Small intestine (tissue), 7 donors: ENCODE measurements around the gene ABO. TPM values are rescaled to one million over a fixed set of nuclear protein-coding genes. Genes with fewer than 3 reads are reported as not detected.
A peak's percentile ranks its signal among the peaks of the same experiment; 100 is the strongest.
"Not testable (repeated sequence)": the region's sequence is repeated elsewhere in the genome, so short reads cannot be mapped to it uniquely, and the experiment has no call there.

Source experiments
- DNase-seq, 2 donors: peaks; one replicate each; pipeline versions ENCODE4 v3.0.0 to v3.0.0-alpha.2; 2013
- FAIRE-seq: peaks from 2 replicates; lab custom pipeline; 2012; peaks lifted over from hg19 to GRCh38; lab: Jason Lieb, UNC
- H3K27ac ChIP-seq, 3 donors: one replicate each; pipeline ENCODE4 v1.5.1; 2013; ENCODE audit warnings: low read length in 2 of 3, mild to moderate bottlenecking in 2 of 3, control low read depth in 1 of 3, inconsistent platforms in 1 of 3, low read depth in 1 of 3, moderate library complexity in 1 of 3
- H3K27me3 ChIP-seq, 3 donors: one replicate each; pipeline ENCODE4 v1.6.1; 2013; ENCODE audit warnings: low read length in 3 of 3, inconsistent platforms in 1 of 3; ENCODE audit not compliant: control insufficient read depth in 3 of 3, insufficient read depth in 3 of 3
- H3K36me3 ChIP-seq, 3 donors: one replicate each; pipeline ENCODE4 v1.6.1; 2013; ENCODE audit warnings: low read length in 3 of 3, inconsistent platforms in 1 of 3, low read depth in 1 of 3, mild to moderate bottlenecking in 1 of 3, moderate library complexity in 1 of 3; ENCODE audit not compliant: control insufficient read depth in 3 of 3, insufficient read depth in 2 of 3
- H3K4me1 ChIP-seq, 3 donors: one replicate each; pipeline ENCODE4 v1.6.1; 2013; ENCODE audit warnings: low read length in 2 of 3, inconsistent platforms in 1 of 3, low read depth in 1 of 3, mild to moderate bottlenecking in 1 of 3, moderate library complexity in 1 of 3; ENCODE audit not compliant: control insufficient read depth in 3 of 3, insufficient read depth in 2 of 3
- H3K4me3 ChIP-seq, 3 donors: one replicate each; pipeline ENCODE4 v1.5.1; 2013; ENCODE audit warnings: low read length in 3 of 3, control low read depth in 1 of 3, inconsistent platforms in 1 of 3, low read depth in 1 of 3, mild to moderate bottlenecking in 1 of 3, moderate library complexity in 1 of 3
- H3K9me3 ChIP-seq, 2 donors: one replicate each; pipeline ENCODE4 v1.6.1; 2013; ENCODE audit warnings: low read depth in 1 of 2, low read length in 1 of 2; ENCODE audit not compliant: control insufficient read depth in 2 of 2, insufficient read depth in 1 of 2
- WGBS, 3 donors: extraction: QIAGEN DNeasy Blood & Tissue Kit; methylation state at CpG; one replicate each; pipeline ENCODE4 v1.1.7; 2013; 5-methylcytosine and 5-hydroxymethylcytosine counted together
- polyA plus RNA-seq, 4 donors: library from polyadenylated mRNA; stranded (reverse) in 3 of 4; unstranded in 1 of 4; fragments of 200-250 nt in 3 of 4; fragments of 120-200 nt in 1 of 4; gene quantifications; one replicate each; pipeline versions ENCODE4 v1.2.1 to v1.2.3, GENCODE V29; 2013
- donor health status: healthy with polysubstance abuse.
- donor health status: control.
- donor health status: control.
- donor health status: Bipolar disorder and iron deficiency.
- donor health status: healthy.

Gene ABO
- polyA plus RNA-seq, 4 donors = 9.5 to 46.4 (median 31.9) TPM

DNA sequence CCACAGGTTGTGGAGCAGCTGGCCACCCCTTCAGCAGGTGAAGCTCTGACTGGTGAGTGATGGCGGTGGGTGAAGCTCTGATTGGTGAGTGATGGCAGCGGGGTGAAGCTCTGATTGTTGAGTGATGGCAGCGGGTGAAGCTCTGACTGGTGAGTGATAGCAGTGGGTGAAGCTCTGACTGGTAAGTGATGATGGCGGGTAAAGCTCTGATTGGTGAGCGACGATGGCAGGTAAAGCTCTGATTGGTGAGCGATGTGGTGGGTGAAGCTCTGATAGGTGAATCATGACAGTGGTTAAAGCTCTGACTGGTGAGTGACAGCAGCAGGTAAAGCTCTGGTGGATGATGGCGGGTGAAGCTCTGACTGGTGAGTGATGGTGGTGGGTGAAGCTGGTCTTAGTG is 9.4 kb upstream of the ABO start:
- DNase-seq = no peak
- 89 to 97% (median 95%) methylated on average over 8 of the region's 8 CpGs for WGBS, 3 donors
- Histone ChIP-seq H3K27ac (no peak overlapping the region), H3K36me3 (no peaks in the 10 kb centered on the region), H3K27me3 (no peaks in the 10 kb centered on the region), H3K4me3 (no peak overlapping the region), H3K4me1 (peaks cover 5 to 11% (median 8%) of the 10 kb centered on the region in 3 donors), H3K9me3 (peaks cover 0 to 3% of the 10 kb centered on the region in 2 donors)
- no peak for FAIRE-seq

DNA sequence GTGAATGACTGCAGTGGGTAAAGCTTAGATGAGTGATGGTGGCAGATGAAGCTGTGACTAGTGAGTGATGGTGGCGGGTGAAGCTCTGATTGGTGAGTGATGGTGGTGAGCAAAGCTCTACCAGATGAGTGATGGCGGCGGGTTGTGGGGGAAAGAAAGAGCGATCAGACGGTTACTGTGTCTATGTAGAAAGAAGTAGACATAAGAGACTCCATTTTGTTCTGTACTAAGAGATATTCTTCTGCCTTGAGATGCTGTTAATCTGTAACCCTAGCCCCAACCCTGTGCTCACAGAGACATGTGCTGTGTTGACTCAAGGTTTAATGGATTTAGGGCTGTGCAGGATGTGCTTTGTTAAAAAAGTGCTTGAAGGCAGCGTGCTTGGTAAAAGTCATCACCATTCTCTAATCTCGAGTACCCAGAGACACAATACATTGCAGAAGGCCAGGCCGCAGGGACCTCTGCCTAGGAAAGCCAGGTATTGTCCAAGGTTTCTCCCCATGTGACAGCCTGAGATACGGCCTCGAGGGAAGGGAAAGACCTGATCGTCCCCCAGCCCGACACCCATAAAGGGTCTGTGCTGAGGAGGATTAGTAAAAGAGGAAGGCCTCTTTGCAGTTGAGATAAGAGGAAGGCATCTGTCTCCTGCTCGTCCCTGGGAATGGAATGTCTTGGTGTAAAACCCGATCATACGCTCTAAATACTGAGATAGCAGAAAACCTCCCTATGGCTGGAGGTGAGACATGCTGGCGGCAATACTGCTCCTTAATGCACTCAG is 8.4 kb upstream of the ABO start:
- not testable (repeated sequence) for DNase-seq, H3K9me3 ChIP-seq, H3K4me3 ChIP-seq, H3K36me3 ChIP-seq, H3K27ac ChIP-seq, H3K27me3 ChIP-seq, FAIRE-seq
- H3K4me1 ChIP-seq = peaks cover 5 to 11% (median 8%) of the 10 kb centered on the region in 3 donors
- 82 to 85% (median 84%) methylated on average over 16 of the region's 16 CpGs for WGBS, 3 donors

GRCh38 chr9:133282464-133283238 is 7.7 kb upstream of the ABO start:
- WGBS, 3 donors = 38 to 54% (median 45%) methylated on average over 7 of the region's 7 CpGs
- Histone ChIP-seq H3K36me3 (no peaks in the 10 kb centered on the region), H3K4me1 (peaks cover 5 to 11% (median 8%) of the 10 kb centered on the region in 3 donors), H3K4me3 (no peak overlapping the region), H3K27ac (peak overlapping the region in 1 of 3 donors; percentile 83), H3K27me3 (peaks cover 0 to 2% (median 2%) of the 10 kb centered on the region in 3 donors), H3K9me3 (peaks cover 0 to 12% of the 10 kb centered on the region in 2 donors)
- DNase-seq = peak in 1 of 2 donors; percentile 69
- FAIRE-seq = no peak

DNA sequence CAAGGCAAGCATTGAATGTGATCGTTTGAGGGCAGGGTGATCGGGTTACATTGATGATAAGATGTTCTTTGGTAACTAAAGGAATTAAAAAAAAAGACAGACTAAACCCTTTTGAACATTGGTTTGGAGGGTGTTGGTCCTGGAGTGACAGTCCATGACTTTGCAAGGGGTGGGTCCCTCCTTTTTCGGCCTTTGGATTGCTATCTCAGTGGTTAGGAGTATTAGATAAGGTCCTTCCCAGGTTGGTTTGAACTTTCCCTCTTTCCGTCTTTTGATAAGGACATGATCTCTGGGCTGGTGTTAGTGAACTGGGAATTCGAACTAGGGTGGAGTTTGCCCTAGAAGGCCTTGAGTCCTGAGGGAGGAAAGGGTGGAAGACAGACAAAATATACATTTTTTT is 5.4 kb upstream of the ABO start:
- DNase-seq (peak; percentile 43 to 96), FAIRE-seq (no peak)
- Histone ChIP-seq H3K36me3 (no peaks in the 10 kb centered on the region), H3K27ac (peak overlapping the region in 2 of 3 donors; percentile 22 to 74), H3K4me3 (no peak overlapping the region), H3K27me3 (peaks cover 0 to 6% (median 4%) of the 10 kb centered on the region in 3 donors), H3K9me3 (peaks cover 0 to 15% of the 10 kb centered on the region in 2 donors), H3K4me1 (peaks cover 5 to 11% (median 8%) of the 10 kb centered on the region in 3 donors)
- WGBS, 3 donors = 15 to 55% (median 30%) methylated on average over 5 of the region's 5 CpGs

DNA sequence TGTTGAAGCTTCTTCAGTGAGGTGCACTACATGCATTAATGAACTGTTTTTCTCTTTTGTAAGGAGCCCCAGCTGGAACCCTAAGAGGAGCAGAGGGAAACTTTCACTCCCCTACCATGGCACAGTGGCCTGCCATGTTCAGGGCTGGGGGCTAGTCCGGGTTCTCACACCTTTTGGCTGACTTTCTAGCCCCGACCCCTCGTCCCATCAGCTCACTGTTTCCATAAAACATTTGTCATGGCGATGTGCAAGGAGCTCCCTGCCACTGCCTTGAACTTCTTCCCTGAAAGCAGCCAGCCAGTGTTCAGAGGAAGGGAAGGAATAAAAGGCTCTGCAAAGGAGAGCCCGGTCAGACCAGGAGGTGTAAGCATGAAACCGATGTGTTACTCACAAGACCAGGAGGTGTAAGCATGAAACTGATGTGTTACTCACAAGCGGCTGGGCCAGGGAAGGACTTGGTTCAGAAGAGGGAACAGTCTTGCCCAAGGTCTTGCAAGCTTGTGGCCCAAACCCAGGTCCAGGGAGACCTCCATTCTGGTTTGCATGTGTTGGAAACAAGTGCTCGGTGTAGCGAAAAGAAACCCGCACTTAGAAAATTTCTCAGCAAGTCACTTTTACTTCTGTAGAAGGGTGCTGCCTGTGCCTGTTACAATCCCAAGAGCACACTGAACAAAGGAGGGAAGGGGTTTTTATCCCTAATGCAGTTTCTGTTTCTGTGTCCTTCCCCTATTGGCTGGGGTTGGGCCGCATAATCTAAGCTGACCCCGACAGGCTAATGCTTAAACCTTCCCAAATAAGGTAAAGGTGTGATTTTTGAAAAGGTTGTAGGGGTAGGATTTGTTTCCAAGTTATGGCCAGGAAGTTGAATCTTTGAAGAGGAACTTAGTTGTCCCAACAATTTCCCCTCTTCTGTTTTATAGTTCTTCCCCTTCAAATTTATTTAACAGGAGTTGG is 3.4 kb upstream of the ABO start:
- DNase-seq (no peak), FAIRE-seq (no peak)
- Histone ChIP-seq H3K27me3 (peaks cover 0 to 8% (median 6%) of the 10 kb centered on the region in 3 donors), H3K27ac (no peak overlapping the region), H3K4me1 (peaks cover 5 to 15% (median 8%) of the 10 kb centered on the region in 3 donors), H3K9me3 (peaks cover 0 to 15% of the 10 kb centered on the region in 2 donors), H3K4me3 (no peak overlapping the region), H3K36me3 (peaks cover 0 to 2% (median 0%) of the 10 kb centered on the region in 3 donors)
- WGBS, 3 donors = 83 to 88% (median 85%) methylated on average over 12 of the region's 12 CpGs

DNA sequence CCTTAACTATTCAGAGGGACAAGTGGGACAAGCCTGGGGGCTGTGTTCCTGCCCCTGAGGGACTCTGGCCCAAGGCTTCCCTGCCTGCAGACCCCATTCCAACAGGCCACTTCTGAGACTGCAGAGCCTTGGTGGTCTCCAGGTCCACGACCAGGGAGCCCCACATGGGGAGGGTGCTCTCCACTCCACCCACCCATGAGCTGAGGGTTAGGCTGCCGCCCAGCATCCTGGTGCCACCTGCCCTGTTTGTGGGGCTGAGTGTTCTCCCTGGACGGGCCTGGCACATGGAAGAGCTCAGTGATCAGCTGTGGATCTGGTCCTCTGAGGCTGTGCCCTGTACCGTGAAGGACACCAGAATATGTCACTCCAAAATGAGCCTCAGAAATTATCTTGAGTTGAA is 2.5 kb upstream of the ABO start:
- Histone ChIP-seq H3K4me3 (no peak overlapping the region), H3K36me3 (peaks cover 0 to 7% (median 0%) of the 10 kb centered on the region in 3 donors), H3K4me1 (peaks cover 4 to 24% (median 5%) of the 10 kb centered on the region in 3 donors), H3K27me3 (peaks cover 0 to 8% (median 6%) of the 10 kb centered on the region in 3 donors), H3K27ac (no peak overlapping the region), H3K9me3 (peaks cover 0 to 15% of the 10 kb centered on the region in 2 donors)
- DNase-seq (no peak), FAIRE-seq (no peak)
- WGBS, 3 donors = 86 to 94% (median 86%) methylated on average over 4 of the region's 4 CpGs

- FAIRE-seq (no peak), DNase-seq (no peak)
- Histone ChIP-seq H3K27me3 (peaks cover 0 to 8% (median 6%) of the 10 kb centered on the region in 3 donors), H3K36me3 (peaks cover 0 to 7% (median 0%) of the 10 kb centered on the region in 3 donors), H3K4me1 (peaks cover 2 to 29% (median 4%) of the 10 kb centered on the region in 3 donors), H3K4me3 (no peak overlapping the region), H3K9me3 (peaks cover 0 to 15% of the 10 kb centered on the region in 2 donors), H3K27ac (no peak overlapping the region)
- 83 to 93% (median 88%) methylated on average over 9 of the region's 9 CpGs for WGBS, 3 donors
Measured at GRCh38 chr9:133276923-133277322, 1.9 kb upstream of the ABO start.
